SIG-M5 (cell line): Measurements from ENCODE around the gene APPBP2.

Source experiments
- DNase-seq: peaks from one replicate; lab custom pipeline; 2025; lab: John Stamatoyannopoulos, UW

Gene APPBP2

GRCh38 chr17:60396412-60396811, 129.6 kb downstream of the APPBP2 start:
- no peak for DNase-seq

- DNase-seq: peak; percentile 62
Observed at GRCh38 chr17:60395508-60396065, 130.5 kb downstream of the APPBP2 start.

DNA sequence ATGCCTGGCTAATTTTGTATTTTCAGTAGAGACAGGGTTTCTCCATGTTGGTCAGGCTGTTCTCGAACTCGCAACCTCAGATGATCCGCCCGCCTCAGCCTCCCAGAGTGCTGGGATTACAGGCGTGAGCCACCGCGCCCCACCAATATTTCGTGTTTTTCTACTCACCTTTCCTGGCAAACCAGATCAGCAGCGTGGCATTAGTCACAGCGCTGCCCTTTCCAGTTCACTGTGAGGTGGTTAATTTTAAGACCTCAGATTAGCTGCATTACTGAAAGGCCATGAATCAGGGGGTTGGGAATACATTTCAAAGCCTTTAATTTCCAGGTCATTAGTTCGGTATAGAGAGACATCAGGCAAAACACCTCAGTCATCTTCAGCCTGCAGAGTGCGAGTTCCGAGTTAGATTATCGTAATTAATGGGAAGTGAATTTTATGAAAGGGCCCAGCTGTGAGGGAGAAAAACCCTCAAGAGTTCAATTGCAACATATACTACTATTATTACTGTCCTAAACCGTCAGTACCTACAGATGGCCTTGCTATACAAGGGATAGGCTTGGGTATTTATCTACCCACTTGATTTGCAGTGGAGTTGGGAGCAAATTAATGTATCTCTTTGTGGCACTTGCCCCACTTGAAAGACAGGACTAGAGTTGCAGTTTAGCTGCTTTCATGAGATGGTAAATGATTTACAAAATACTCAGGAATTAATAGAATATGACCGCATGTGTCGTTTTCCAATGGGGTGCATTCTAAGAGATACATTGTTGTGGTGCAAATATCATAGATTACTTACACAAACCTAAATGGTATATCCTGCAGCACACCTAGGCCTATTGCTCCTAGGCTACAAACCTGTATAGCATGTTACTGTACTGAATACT, 132.0 kb downstream of the APPBP2 start:
- peak; percentile 75 for DNase-seq
